Stimulated activated CD4-positive, alpha-beta T cell treated with anti-CD3 and anti-CD28 coated beads, Interleukin-1b, Interleukin-23, amount 100 ng/mL, for 48 hours (primary cell): ENCODE measurements around the gene KRTAP10-3.
"Not testable (repeated sequence)": the region's sequence is repeated elsewhere in the genome, so short reads cannot be mapped to it uniquely, and the experiment has no call there.

Experiments used
- DNase-seq: peaks from one replicate; pipeline ENCODE4 v3.0.0-alpha.2; 2020

KRTAP10-3 gene

GRCh38 chr21:44589586-44590305, 31.2 kb upstream of the KRTAP10-3 start:
- DNase-seq = no peak

GRCh38 chr21:44589094-44589493, 30.5 kb upstream of the KRTAP10-3 start:
- DNase-seq = no peak

DNA sequence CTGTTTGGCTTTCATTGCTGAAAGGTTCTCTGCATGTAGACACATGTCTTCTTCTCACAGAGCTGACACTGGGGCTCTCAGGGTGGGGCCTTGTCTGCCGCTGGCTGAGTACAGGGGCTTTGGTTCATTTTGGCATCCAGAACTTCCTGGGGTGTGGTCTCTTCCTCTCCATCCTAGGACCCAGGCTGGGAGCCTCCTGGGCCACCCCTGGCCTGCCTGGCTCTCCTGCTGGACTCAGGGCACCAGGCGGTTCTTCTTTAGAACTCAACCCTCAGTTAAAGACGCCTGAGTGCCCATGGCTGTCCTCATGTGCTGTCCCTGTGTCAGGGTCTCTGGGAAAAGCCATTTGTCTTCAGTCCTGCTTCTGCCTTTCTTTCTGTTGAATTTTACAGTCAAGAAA, 27.3 kb upstream of the KRTAP10-3 start:
- no peak for DNase-seq

GRCh38 chr21:44583800-44584147, 25.2 kb upstream of the KRTAP10-3 start:
- peak; percentile 45 for DNase-seq

DNA sequence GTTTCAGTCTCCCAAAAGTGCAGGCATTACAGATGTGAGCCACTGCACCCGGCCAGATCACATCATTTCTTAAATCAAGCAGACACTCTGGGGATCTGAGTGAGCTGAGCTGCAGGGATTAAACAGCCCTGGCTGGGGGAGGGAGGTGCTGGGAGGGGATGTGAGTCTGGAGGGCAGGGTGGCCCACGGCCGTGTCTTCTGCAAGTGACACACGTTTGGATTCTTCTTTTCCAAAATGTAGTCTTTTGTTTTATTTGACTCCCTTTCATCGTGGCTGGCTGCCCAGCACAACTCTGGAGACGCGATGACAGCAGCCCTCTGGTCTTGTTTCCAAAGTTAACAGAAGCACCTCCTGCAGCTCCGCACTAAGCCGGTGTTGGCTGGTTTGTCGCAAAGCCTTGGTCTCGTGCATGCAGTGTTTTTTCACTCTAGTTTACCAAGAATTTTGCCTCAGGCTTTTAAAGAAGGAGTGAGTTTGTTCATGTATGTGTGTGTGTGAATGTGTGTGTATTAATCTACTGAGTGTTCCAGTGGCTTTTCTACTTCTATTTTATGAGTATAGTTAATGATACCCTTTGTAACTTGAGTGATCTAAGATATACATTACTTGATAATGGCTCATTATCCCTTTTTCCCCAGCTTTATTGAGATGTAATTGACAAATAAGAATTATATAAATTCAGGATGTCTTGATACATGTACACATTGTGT, 24.6 kb upstream of the KRTAP10-3 start:
- no peak for DNase-seq

DNA sequence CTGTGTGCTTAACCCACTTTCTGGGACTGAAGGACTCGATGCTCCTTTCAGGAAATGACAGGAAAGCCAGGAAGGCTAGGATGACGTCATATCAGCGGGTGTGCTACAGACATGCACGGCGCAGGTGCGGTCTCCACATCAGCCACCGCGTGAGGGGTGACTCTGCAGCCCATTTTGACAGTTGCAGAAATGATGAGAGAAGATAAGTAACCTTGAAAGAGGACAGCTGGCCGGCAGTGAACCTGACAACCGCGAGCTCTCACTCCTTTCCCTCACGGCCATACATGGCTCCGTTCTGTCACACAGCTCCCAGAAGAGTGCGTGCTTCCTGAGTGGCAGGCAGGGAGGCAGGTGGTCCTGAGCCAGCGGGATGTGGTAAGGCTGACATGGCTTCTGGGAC, 23.5 kb upstream of the KRTAP10-3 start:
- no peak for DNase-seq

GRCh38 chr21:44581158-44581557, 22.6 kb upstream of the KRTAP10-3 start:
- no peak for DNase-seq

- not testable (repeated sequence) for DNase-seq
These were observed 21.7 kb upstream of the KRTAP10-3 start, which contains the start of gene KRTAP10-5 for GRCh38 chr21:44580231-44580821. KRTAP10-5 (minus strand) TSS chr21:44580604; CDS start chr21:44580578, 26 bp downstream.

- DNase-seq = no peak
These were observed 21.2 kb upstream of the KRTAP10-3 start for GRCh38 chr21:44579833-44580144.

GRCh38 chr21:44579056-44579832, 20.6 kb upstream of the KRTAP10-3 start:
- DNase-seq = no peak

DNA sequence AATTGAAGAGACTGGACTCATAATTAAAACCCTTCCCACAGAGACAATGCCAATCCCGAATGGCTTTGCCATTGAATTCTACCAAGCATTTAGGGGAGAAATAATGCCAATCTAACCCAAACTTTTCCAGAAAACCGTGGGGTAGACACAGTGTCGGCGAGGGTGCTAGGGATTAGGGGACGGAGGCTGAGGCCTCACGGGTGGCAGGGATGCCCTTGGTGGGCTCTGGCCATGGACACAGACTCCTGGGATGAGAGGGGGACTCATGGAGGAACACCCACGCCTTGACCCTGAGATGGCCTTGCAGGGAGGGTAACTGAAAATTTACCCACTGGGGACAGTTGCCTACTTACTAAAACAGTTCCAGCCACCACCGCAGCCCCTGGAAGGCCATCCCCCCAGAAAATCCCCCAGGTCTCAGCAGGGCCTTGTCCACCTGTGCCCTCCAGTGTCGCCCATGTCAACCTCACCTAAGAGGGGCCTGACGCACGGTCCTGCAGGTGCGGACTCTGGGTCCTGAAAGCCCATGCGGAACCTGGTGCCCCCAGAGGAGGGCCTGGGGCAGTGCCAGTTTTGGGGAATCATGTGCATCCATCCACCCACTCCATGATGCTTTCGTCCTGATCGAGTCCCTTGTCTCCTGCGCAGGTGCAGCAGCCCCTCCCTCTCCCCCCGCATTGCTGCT, 19.9 kb upstream of the KRTAP10-3 start:
- DNase-seq = no peak

DNA sequence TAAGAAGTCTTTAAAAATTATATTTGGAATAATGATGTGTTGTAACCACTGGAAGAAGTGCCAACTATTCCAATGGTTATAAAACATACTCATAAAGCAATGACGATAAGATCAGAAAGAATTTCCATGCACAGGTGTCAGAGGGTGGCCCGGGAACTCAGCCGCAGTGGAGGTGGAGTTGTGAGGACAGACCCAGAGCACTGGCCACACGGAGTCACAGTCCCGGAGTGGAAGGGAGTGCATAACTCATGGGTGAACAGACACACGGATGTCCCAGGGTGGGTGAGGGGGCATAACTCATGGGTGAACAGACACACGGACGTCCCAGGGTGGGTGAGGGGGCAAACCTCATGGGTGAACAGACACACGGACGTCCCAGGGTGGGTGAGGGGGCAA, 17.4 kb upstream of the KRTAP10-3 start:
- DNase-seq = no peak

GRCh38 chr21:44575307-44576024, 16.9 kb upstream of the KRTAP10-3 start:
- DNase-seq = no peak

DNA sequence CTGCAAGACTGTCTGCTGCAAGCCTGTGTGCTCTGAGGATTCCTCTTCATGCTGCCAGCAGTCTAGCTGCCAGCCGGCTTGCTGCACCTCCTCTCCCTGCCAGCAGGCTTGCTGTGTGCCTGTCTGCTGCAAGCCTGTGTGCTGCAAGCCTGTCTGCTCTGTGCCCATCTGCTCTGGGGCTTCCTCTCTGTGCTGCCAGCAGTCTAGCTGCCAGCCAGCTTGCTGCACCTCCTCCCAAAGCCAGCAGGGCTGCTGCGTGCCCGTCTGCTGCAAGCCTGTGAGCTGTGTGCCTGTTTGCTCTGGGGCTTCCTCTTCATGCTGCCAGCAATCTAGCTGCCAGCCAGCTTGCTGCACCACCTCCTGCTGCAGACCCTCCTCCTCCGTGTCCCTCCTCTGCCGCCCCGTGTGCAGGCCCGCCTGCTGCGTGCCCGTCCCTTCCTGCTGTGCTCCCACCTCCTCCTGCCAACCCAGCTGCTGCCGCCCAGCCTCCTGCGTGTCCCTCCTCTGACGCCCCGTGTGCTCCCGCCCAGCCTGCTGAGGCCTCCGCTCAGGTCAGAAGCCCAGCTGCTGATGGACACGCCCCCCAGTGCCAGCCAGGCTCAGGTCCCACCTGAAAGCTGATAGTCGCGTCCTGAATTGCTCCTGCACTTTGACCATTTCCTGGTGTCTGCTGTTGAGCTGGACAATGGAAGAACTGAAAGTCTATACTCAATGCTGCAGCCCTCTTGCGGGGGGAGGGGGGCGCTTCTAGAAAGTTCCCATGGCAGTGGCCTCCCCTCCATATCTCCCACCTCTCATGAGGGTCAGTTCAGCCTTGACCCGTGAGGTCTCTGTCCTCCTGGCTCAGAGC, 16.1 kb upstream of the KRTAP10-3 start:
- no peak for DNase-seq

DNA sequence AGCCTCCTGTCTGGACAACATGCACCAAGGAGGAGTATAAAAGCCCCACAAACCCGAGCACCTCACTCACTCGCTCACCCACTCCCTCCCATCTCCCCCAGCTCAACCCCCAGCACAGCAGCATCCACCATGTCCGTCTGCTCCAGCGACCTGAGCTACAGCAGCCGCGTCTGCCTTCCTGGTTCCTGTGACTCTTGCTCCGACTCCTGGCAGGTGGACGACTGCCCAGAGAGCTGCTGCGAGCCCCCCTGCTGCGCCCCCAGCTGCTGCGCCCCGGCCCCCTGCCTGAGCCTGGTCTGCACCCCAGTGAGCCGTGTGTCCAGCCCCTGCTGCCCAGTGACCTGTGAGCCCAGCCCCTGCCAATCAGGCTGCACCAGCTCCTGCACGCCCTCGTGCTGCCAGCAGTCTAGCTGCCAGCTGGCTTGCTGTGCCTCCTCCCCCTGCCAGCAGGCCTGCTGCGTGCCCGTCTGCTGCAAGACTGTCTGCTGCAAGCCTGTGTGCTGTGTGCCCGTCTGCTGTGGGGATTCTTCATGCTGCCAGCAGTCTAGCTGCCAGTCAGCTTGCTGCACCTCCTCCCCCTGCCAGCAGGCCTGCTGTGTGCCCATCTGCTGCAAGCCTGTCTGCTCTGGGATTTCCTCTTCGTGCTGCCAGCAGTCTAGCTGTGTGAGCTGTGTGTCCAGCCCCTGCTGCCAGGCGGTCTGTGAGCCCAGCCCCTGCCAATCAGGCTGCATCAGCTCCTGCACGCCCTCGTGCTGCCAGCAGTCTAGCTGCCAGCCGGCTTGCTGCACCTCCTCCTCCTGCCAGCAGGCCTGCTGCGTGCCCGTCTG, 15.2 kb upstream of the KRTAP10-3 start, which contains the start of gene KRTAP10-4:
KRTAP10-4 (plus strand) TSS at position 100 of the 827 bp plus-strand sequence; CDS start at position 130, 30 bp downstream.
- not testable (repeated sequence) for DNase-seq

DNA sequence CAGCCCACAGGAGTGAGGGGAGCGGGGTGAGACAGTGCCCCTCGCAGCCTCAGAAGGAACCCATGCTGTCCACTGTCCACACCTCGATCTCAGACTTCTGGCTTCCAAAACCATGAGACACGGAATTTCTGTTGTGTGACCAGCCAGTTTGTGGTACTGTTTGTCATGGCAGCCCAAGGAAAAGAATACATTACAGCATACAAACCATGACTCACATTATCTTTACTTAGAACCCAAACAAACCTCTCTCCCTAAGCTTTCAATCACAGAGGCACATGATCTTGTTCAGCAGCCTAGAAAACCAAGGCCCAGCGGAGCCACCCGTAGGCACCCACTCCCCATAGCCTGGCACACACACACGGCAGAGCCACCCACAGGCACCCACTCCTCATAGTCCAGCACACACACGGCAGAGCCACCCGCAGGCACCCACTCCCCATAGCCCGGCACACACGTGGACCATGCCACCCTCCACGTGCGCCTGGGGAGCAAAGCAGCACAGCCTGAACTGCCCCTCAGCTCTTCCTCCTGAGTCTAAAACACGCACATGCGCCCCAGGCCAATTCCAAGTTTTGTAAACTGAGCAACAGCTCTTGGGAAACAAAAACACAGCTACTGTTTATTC, 14.5 kb upstream of the KRTAP10-3 start:
- DNase-seq = no peak

- no peak for DNase-seq
These were observed 13.5 kb upstream of the KRTAP10-3 start for GRCh38 chr21:44571844-44572782.

DNA sequence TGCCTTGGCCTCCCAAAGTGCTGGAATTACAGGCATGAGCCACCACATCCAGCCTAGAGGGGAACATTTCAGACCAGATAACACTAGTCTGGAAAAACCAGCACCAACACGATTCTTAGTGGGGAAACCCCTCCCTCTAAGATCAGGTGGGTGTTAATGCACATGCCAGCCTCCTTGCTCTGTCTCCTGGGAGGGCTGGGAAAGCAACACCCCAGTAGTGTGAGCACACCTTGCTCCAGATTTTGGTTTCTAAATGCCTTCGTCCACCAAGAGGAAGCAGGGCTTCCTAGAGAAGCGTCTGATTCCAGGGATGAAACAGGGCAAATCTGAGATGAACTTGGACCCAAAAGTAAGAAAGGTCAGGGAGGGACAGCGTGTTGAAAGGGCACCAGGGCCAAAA, 12.7 kb upstream of the KRTAP10-3 start:
- no peak for DNase-seq
